NCI-H510A treated with DMSO at 0.1 percent for 48 hours (cell line): Measurements from ENCODE around the gene CPA3.

Source experiments
- DNase-seq: peaks from one replicate; lab custom pipeline; 2025; lab: John Stamatoyannopoulos, UW

Gene CPA3, protein sequence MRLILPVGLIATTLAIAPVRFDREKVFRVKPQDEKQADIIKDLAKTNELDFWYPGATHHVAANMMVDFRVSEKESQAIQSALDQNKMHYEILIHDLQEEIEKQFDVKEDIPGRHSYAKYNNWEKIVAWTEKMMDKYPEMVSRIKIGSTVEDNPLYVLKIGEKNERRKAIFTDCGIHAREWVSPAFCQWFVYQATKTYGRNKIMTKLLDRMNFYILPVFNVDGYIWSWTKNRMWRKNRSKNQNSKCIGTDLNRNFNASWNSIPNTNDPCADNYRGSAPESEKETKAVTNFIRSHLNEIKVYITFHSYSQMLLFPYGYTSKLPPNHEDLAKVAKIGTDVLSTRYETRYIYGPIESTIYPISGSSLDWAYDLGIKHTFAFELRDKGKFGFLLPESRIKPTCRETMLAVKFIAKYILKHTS

DNA sequence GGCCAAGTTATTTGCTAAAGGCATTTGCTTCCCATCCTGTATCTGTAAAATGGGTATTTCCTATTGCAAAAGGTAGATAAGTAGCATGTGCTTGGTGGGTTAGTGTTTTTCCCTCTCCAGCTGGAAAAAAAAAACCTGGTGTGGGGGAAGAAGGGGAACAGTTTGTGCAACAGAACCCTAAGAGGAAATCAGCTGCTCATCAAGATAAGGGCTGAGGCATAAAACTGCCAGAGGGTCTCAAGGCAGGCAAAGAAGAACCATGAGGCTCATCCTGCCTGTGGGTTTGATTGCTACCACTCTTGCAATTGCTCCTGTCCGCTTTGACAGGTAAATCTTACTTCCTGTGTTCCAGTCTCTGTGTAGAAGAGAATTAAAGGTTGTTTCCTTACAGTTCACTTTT, at the start of gene CPA3:
Gene CPA3, plus strand, starts transcription at position 248 of the 400 bp plus-strand sequence. Its CDS starts 12 bp downstream, at position 260.
- no peak for DNase-seq

DNA sequence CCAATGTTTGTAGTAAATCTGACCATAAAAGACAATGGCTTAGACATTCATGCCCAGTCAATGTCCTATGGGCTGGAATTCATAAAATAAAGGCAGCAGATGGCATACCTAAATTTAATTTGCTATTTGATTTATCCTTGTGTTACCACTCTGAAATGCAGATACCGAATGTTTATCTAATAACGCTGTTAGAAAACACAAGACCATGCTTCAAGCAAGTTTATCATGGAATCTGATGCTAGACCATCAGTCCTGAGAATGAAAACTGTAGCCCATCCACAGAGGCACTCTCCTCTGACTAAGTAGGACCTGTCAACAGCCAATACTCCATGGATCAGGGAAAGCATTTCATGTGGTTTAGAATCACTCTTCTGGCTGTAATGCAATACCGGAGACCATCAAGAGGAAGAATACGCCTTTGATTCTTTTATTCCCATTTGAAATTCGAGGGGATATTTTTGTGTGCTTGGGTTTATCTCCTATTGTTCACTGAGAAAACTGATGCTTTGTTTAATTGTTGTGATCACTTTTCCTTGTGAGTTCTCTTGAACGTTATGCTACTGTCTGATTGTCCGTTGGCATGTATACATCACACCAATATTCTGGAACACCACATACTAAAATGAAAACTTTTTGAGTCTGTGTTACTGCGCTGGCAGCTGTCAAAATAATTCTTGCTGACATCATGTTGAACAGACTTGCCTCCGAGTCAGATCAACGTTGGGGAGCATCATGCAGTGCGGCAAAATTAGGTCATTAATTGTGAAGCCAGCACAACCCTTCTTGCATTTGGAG, 49.6 kb upstream of the CPA3 start:
- peak; percentile 11 for DNase-seq

DNA sequence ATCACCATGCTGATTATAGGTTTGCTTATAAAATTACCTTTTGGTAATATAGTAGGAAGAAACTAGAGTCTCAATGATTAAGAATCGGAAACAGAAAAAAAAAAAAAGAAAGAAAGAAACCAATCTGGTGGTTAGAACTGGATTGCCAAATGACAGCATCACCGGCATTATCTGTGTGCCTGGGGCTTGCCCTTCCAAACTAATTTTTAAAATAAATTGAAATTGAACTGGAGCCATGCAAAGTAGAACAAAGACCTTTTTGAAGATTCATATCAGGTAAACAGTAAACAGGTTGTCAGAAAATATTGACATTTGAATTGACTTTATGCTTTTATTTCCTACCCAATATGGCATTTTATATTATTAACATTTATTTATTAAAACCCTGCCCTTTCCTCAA, 48.7 kb upstream of the CPA3 start:
- DNase-seq: peak; percentile 4

DNA sequence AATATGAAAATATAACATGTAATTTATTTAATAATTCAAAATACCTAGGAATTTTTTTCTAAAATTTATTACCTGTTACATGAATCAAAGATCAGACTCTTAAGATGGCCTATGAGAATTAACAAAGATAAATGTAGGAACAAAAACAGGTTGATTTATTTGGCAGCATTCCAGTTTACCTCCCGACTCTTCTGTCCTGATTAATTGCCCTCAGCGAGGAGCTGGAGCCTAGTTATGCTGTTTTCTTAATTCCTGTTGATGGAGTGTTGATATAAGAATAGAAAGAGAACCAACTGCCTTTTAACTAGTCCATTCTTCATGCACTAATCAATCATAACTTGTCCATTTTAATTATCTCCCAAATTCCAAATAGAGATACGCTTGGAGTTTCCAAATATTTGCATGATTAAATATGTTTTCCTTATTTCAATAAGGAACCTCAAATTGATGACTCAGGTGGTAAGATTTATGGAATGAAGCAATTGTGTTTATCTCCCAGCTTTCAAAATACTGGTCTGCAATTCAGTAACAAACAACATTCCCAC, 48.0 kb upstream of the CPA3 start:
- peak; percentile 56 for DNase-seq

DNA sequence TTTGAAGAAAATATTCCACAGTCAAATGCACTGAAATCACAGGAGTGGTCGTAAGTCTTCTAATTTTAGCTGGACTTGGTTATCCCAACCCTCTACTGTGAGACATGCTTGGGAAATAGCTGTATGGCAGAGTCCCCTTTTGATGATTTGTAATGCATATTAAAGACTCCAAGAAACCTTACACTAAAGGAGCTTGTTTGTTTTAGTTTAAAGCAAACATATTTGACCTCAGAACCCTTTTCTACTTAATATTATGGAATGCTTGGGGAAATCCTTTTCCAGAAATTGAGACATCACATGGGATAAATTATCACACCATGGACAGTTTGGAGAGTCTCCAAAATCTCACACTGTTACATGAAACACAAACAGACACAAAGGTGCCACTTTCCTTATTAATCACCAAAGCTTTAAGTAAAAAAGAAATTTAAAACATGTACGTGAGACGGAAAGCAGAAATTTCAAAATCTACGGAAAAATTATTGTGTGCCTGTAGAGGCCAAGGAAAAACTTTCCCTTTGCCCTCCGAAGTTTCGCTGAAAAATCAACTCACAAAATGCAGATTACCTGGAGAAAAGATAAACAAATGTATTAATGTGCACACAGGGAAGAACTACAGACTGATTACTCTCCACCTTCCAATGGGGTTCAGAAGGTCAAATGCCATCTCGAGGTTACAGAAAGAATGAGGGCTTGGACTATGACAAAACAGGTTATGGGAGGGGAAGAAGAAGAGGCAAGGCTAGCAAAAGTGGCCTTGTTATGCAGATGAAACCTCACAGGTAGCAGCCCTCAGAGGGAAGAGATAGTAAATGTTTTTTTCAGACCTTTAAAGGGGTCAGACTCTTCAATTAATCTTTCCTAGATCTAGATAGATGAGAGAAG, 44.5 kb upstream of the CPA3 start:
- no peak for DNase-seq

DNA sequence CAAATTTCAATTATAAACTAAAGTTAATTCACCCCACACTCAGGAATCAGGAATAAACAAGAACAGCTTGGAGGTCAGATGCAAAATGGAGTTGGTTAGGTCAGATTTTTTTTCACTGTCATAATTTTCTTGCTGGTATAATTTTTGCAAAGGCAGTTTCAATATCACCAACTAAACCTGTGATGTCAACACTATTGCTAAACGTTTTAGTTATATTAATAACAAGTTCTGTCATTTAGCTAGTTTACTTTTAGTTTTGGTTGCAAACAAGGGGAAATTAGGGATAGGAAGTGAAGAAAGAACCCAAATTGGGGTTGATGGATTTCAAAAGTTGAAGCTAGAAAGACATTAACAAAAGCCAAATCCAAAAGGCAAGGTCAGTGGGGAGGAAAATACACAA, 42.1 kb upstream of the CPA3 start:
- DNase-seq: no peak

DNA sequence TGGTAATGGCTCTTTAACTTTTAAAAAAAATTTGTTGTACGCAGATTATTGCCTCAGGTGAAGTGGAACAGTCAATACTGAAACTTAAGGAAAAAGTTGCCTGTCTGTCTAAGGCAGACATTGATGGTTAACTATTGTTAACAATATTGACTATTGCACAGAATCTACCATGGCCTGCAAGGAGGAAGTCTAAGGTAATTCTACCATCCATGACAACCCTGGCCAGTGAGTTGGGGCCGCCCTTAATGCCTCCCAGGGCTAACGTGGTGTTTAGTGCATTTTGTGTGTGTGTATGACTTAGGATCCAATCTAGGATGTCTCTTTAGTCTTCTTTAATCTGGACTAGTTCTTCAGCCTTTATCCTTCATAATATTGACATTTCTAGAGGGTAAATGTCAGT, 39.6 kb upstream of the CPA3 start:
- no peak for DNase-seq

DNA sequence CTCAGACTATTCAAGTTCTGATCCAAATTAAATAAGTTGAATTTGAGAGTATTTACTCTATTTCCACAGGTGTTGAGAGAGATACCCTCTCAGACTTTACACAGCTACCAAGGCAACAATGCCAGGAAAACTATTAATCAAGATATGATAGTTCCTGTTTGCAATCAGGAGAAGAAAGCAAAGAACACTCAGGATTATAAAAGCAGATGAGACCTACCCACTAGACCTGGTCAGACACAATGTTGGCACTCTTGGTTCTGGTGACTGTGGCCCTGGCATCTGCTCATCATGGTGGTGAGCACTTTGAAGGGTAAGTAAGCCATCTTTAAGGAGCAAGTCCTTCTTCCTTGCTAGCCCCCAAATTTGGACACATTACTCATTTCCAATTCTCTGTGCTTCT, 37.5 kb upstream of the CPA3 start, which contains the start of gene CPB1:
Gene CPB1, plus strand, starts transcription at position 227 of the 400 bp plus-strand sequence. Its CDS starts 13 bp downstream, at position 240.
- DNase-seq: no peak

DNA sequence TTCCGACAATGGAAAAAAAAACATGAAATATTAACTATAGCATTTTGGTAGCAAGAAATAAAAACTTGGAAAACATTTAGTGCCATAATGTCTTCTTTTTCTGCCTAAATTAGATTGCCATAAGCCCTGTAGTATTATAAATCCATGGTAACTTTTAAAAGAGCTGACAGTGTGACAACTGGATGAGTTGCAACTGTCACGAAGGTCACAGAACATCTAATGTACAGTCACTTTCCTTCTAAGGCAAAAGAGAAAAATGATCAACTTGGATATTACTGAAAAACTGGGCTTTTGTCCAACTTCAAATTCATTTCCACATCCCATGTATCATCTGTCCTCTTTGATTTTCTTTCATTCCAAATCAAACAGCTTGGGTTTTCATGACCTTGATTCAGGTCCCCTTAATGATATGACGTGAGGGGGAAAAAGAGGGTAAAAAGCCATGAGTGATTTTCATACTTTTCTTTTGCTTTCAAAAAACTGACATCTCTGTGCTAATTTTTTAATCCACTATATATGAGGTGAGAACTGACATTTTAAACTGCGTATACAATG, 36.9 kb upstream of the CPA3 start:
- DNase-seq: no peak

DNA sequence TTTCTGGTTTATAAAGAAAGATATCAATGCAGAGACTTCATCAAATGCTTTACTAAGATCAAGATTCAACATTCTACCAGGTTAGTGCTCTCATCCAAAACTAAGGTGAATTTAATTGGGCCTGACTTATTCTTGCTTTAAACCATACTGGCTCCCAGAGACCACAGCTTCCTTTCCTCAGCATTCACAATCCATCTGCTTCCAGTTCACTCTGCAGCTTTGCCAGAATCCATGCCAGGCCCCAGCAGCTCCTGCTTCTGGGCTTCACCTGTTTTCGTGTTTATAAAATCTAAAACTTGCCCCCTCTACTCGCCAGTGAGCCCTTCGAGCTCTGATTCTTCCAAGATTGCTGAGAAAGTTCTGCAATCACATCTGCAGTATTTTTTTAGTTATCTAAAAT, 35.2 kb upstream of the CPA3 start:
- DNase-seq: no peak

DNA sequence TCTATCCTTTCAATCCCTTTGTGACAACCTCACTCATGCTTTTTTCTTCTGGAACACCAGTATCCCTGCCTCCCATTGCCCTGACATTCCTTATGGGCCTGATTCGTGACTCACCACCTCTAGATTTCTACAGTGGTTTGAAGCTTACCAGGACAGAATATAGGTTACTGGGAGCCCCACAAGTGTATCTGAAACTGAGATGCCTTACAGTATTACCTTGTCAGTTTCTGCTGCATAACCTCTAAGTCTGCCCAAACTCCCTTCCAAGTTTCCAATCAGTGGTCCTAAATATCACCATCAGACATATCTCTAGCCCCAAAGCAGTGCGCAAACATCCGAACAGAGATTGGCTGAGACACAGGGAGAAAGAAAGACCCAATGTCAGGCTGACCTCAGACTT, 31.9 kb upstream of the CPA3 start:
- DNase-seq: no peak

DNA sequence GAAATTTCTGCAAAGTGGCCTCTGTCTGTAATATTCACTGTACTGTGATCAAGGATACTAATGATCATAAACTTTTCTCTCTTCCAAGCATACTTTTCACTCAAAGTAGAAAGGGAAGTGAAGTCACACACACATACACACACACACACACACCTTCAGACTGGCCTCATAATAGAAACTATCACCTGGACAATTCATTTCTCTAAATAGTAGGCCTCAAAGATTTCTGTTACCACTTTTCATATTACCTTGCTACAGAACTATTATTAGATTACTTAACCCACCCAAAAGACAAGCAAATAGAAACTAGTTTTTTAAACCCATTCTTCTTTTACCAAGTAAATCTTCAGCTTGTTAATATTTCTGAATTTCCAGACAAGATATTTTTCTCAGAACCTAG, 25.3 kb upstream of the CPA3 start:
- no peak for DNase-seq

DNA sequence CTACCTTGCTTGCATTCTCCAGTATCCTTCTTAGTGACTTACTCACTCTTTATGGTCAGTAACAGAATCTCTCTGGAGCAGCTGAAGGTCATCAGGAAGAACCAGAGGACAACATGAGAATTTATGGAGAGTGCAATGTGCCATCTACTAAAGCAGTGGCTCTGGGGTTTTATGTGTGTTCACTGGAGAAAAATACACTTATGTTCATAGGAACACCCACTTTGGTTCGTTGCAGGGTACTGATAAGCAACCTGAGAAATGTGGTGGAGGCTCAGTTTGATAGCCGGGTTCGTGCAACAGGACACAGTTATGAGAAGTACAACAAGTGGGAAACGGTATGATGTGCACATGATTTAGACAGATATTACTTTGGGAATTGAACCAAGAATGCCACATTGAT, 24.6 kb upstream of the CPA3 start:
- no peak for DNase-seq

DNA sequence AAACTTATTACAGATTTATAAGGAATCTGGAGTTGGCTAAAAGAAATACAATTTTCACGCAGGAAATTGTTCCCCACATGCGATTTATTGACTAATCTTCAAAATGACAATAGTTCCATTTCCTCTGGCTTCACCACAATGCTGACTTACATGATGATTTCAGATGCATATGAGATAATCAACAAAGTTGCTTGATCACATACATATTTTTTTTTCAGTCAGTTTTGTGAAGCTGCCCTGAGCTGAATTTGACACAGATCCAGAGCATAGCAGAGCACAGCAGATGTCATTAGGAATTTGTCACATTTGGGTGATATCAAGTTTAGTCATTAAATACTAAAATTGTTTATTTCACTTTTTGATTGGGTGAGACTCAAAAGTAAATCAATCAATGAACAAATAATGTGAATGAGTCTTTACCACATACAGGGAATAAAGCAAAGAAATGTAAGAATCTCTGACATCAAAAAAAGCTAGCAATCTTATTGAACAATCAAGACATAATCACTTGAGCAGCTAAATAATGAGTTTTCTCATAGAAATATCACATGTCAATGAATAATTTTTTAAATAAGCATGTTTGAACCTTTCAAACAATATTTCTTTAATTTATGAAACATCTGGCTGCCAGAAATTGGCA, 19.2 kb upstream of the CPA3 start:
- DNase-seq: no peak

DNA sequence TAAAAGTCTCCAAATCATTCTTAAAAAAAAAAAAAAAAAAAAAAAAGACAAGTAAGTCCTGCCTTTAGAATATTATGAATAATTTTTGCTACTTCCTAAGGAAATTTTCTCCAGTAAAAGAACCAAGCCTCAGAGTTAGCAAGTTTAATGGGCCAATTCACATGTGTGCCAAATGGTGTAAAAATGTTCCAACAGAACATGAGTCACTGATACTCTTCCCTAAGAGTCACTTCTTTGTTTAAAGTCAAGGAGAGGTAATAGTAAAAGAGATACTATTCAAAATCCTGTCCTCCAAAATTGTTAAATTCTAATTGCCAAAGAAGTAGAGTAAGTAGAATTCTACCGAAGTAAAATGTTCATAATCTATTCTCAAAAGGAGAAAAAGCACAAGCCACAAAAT, 17.7 kb upstream of the CPA3 start:
- no peak for DNase-seq

DNA sequence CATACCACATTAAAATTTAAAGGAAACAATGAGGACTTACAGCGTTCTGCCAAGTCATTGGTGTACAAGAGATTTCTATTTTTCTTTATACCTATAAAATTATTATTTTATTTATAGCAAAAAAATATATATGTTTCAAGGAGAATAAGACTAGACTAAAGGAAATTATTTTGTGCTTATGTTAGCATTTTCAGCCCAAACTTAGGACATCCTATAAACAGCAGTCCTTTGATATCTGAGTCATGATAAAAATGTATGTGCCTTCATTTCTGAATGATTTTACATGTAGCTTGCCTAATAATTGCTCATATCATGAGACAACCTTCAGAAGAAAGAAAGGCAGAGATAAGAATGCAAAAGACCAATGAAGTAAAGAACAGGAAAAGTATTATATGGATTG, 16.7 kb upstream of the CPA3 start:
- no peak for DNase-seq

DNA sequence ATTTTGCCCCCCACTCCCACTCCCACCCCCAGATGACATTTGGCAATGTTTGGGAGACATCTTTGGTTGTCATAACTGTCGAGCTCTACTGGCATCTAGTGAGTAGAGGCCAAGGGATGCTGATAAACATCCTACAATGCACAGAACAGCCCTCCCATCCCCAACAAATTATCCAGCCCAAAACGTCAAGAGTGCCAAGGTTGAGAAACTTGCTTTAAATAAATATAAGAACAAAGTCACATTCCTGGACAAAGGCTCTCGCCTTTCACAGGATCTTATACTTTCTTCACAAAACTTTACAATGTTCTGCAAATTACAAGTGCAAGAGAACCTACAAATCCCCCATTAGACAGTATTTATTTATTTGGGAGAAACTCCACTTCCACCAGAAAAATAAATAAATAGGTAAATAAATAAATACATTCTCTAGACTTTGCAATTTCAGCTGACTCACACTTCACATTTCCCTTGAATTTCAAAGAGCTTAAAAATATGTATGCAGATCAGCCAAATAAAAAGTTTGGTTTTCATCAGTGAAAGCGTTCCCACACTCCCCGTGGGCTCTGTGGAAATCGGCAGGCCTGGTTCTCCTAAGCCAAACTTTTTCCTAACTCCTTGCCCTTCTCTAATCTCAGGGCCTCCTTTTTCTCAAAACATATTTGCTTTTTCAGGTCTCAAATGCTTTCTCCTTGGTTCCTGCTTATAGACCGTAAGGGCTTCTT, 12.7 kb upstream of the CPA3 start:
- DNase-seq: no peak

DNA sequence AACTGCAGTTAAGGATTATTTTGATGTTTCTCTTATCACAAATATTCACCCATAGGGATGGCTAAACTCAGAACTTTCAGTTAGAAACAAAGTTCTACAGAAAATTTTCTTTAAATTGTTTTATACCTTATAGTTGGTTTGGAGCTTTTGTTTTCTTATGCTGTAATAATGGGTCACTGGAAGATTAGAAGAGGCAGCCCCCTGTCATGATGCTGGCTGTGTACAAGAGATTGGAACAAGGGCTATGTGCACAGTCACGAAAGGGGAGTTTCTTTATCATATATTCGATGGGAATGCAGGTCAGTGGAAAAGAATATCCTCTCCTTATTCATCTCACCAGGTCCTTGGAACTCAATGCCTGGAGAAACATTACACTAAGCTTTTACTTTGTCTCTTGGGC, 12.0 kb upstream of the CPA3 start:
- DNase-seq: no peak

DNA sequence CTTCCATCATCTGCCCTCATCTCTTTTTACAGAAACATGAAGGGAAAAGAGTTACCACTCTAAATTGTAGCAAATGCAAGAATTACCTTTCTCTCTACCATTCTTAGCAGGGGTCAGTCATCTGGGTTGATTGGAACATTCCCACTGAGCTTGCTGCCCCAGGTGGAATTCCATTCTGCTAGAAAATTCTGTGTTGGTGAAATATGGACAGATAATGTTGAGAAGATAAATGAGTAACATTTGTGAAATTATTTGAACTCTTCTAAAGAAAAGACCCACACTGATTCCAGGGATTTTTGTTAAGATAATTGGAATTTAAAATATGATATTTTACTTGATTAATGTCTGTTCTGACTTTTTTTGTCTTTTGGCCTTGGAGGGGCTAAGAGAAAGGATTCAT, 11.0 kb upstream of the CPA3 start:
- no peak for DNase-seq

DNA sequence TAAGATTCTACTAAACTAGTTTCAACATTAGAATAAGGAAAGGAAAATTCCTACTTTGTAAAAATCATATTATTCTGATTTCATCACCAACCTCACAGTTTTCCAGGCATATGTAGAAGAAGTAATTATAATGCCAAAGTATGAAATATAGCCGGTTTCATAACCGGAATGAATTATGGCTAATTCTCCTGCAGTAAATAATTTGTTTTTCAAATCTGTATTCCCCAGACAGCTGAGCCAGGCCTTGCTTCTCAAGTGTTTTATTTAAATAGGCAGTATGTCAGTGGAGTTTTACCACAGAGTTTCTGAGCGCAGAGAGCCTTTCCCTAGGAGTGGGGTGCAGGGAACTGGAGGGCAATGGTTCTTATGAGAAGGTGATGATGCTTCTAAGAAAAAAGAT, 8.7 kb upstream of the CPA3 start:
- no peak for DNase-seq

DNA sequence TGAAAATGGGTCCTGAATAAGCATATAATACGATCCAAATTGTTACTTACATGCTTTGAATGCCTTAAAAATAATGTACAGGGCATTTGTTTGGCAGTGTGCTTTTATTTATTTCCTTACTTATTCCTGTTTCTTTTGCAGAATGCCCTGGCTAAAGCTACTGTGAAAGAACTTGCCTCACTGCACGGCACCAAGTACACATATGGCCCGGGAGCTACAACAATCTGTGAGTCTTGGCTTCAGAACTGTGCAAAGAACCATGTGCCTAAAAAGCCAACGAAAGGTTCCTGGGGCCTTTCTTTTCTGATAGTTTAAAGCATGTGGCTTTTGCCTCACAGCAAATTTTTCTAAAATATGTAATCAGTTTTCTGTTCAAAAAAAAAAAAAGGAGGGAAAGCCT, 7.8 kb upstream of the CPA3 start:
- no peak for DNase-seq
